Neuron (in vitro differentiated cells): ENCODE measurements around the gene FAM9A.

Source experiments
- H2AFZ ChIP-seq: one replicate; pipeline ENCODE4 v1.6.1; 2013; ENCODE audit warnings: low read depth, mild to moderate bottlenecking, inconsistent platforms, low read length, moderate library complexity
- H3K27me3 ChIP-seq: one replicate; pipeline ENCODE4 v1.6.1; 2013; ENCODE audit warnings: low read length; ENCODE audit not compliant: insufficient read depth
- H3K36me3 ChIP-seq: one replicate; pipeline ENCODE4 v1.6.1; 2013; ENCODE audit warnings: low read length; ENCODE audit not compliant: insufficient read depth
- H3K4me1 ChIP-seq: one replicate; pipeline ENCODE4 v1.6.1; 2013; ENCODE audit warnings: low read length; ENCODE audit not compliant: insufficient read depth
- H3K4me3 ChIP-seq: 2 replicates; pipeline ENCODE4 v1.5.1; 2013; ENCODE audit warnings: mild to moderate bottlenecking, low read length, moderate library complexity
- H3K9me3 ChIP-seq: one replicate; pipeline ENCODE4 v1.6.1; 2013; ENCODE audit warnings: low read length

The FAM9A gene

GRCh38 chrX:8801041-8801599 is at the start of gene FAM9A:
Gene FAM9A, minus strand, starts transcription at chrX:8801383. Its CDS starts 1,212 bp downstream, at chrX:8800171.
- Histone ChIP-seq H3K27me3 (no peaks in the 10 kb centered on the region), H3K36me3 (no peaks in the 10 kb centered on the region), H2AFZ (no peak within 1 kb of the TSS), H3K4me1 (no peaks in the 10 kb centered on the region), H3K9me3 (no peaks in the 10 kb centered on the region), H3K4me3 (no peak within 1 kb of the TSS)

GRCh38 chrX:8850478-8850877 is 49.3 kb upstream of the FAM9A start:
- Histone ChIP-seq H3K4me1 (no peaks in the 10 kb centered on the region), H3K9me3 (no peaks in the 10 kb centered on the region), H3K36me3 (no peaks in the 10 kb centered on the region), H2AFZ (no peak overlapping the region), H3K4me3 (no peak overlapping the region), H3K27me3 (no peaks in the 10 kb centered on the region)

DNA sequence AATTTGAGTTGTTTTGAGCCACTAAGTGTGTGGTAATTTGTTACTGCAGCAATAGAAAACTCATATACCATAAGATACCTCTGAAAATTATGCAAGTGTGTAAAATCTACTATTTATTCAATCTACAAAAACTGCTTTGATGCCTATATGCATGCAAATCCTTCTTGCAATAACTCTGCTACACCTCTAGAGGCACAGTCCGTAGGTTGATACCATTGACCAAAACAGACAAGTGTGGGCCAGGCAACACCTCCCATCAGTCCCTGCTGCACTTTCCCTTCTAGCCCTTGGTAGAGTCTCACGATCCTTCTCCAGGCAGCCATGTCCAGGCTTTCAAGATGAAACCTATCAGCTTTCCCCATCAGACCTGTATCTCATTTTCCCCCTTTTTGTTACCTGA is 48.8 kb upstream of the FAM9A start:
- H2AFZ ChIP-seq = no peak overlapping the region
- H3K4me1 ChIP-seq = no peaks in the 10 kb centered on the region
- H3K9me3 ChIP-seq = no peaks in the 10 kb centered on the region
- no peak overlapping the region for H3K4me3 ChIP-seq
- no peaks in the 10 kb centered on the region for H3K27me3 ChIP-seq
- no peaks in the 10 kb centered on the region for H3K36me3 ChIP-seq

GRCh38 chrX:8849458-8849857 is 48.3 kb upstream of the FAM9A start:
- Histone ChIP-seq H3K9me3 (no peaks in the 10 kb centered on the region), H3K27me3 (no peaks in the 10 kb centered on the region), H3K4me3 (no peak overlapping the region)

GRCh38 chrX:8848911-8849310 is 47.7 kb upstream of the FAM9A start:
- Histone ChIP-seq H3K36me3 (no peaks in the 10 kb centered on the region), H2AFZ (no peak overlapping the region), H3K9me3 (no peaks in the 10 kb centered on the region), H3K27me3 (no peaks in the 10 kb centered on the region), H3K4me1 (no peaks in the 10 kb centered on the region), H3K4me3 (no peak overlapping the region)

More at GRCh38 chrX:8849458-8849857, 48.3 kb upstream of the FAM9A start:
- Histone ChIP-seq H3K36me3 (no peaks in the 10 kb centered on the region), H3K4me1 (no peaks in the 10 kb centered on the region), H2AFZ (no peak overlapping the region)

DNA sequence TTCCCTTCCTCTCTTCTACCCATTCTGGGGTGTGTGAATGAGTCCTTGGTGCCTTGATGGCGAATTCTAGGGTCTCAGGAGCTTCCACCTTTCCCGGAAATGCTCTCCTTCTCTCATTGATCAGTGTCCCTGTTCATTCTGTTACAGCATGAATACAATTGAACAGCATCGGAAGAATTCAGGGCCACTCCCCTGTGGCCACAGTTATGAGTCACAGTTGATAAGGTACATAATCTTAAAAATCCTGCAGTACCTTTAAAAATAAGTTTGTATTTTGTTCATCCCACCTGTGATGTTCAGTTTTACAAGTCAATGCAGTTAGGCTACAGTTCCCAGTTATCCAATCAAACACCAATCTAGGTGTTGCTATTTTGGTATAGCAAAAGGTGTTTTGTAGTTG is 47.3 kb upstream of the FAM9A start:
- H2AFZ ChIP-seq = no peak overlapping the region
- no peaks in the 10 kb centered on the region for H3K9me3 ChIP-seq
- H3K4me1 ChIP-seq = no peaks in the 10 kb centered on the region
- H3K27me3 ChIP-seq = peaks cover under 1% of the 10 kb centered on the region
- no peak overlapping the region for H3K4me3 ChIP-seq
- H3K36me3 ChIP-seq = no peaks in the 10 kb centered on the region

DNA sequence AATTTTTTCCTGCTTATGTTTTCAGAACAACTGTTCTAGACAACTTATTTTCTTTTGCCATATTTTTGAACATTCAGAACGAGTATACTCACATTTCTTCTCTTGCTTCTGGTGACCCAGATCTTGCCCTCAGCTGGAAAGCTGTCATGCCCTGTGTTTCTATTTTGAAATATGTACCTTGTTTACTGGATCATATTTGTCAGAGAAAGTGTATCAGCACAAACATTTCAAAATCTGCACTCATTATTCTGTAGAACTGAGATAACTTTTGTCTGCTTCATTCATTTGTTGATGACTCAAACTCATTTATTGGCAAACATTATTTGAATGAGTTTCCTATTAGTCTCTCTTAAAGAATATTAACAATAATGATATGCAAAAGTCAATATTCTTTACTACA is 46.2 kb upstream of the FAM9A start:
- no peaks in the 10 kb centered on the region for H3K9me3 ChIP-seq
- no peak overlapping the region for H2AFZ ChIP-seq
- H3K27me3 ChIP-seq = peaks cover 2% of the 10 kb centered on the region
- H3K4me3 ChIP-seq = no peak overlapping the region
- H3K36me3 ChIP-seq = no peaks in the 10 kb centered on the region
- H3K4me1 ChIP-seq = no peaks in the 10 kb centered on the region

DNA sequence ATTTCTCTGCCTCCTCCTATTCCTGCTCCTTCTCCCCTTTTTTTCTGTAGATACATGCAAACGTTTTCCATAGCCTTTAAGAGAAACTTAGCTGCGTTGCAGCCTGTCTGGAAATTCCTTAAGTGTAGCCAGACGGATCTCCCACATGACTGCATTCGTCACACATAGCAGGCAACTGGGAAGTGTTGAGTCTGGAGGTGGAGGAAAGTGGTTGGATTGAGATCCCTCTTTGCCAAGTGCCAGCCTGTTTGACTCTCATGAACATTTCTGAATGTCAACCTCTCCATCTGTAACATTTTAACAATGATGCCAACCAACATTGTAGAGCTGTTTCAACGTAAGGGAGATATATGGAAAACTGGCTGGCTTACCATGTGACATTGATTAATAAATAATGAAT is 45.1 kb upstream of the FAM9A start:
- no peak overlapping the region for H3K4me3 ChIP-seq
- peaks cover 2% of the 10 kb centered on the region for H3K27me3 ChIP-seq
- H3K4me1 ChIP-seq = no peaks in the 10 kb centered on the region
- H3K9me3 ChIP-seq = no peaks in the 10 kb centered on the region
- no peaks in the 10 kb centered on the region for H3K36me3 ChIP-seq
- H2AFZ ChIP-seq = no peak overlapping the region

- H3K36me3 ChIP-seq = no peaks in the 10 kb centered on the region
- no peak overlapping the region for H2AFZ ChIP-seq
- peaks cover 2% of the 10 kb centered on the region for H3K27me3 ChIP-seq
- H3K4me3 ChIP-seq = no peak overlapping the region
- H3K9me3 ChIP-seq = no peaks in the 10 kb centered on the region
- no peaks in the 10 kb centered on the region for H3K4me1 ChIP-seq
Measured at GRCh38 chrX:8845469-8845868, 44.3 kb upstream of the FAM9A start.

DNA sequence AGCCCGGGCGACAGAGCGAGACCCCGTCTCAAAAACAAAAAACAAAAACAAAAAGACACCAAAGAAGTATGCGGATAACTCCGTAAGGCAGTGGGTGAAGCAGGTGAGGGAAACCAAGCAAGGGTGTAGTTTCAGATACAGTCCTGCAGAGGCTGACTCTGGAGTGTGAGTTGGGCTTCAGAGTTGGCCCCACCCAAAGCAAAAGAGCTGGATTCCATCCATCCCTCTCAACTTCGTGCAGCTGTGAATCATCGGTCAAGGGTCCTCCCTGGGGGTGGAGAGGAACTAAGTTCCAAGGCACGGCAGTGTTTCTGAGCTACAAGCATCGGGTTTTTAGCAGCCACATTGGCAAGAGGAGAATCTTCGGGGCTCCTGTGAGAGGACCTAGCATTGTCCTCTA is 43.9 kb upstream of the FAM9A start:
- H3K36me3 ChIP-seq = no peaks in the 10 kb centered on the region
- H3K27me3 ChIP-seq = peaks cover 2% of the 10 kb centered on the region
- H3K4me1 ChIP-seq = no peaks in the 10 kb centered on the region
- H3K9me3 ChIP-seq = no peaks in the 10 kb centered on the region
- H2AFZ ChIP-seq = no peak overlapping the region
- no peak overlapping the region for H3K4me3 ChIP-seq

- Histone ChIP-seq H3K9me3 (no peaks in the 10 kb centered on the region), H3K36me3 (no peaks in the 10 kb centered on the region)
Measured at GRCh38 chrX:8844157-8844556, 43.0 kb upstream of the FAM9A start.

DNA sequence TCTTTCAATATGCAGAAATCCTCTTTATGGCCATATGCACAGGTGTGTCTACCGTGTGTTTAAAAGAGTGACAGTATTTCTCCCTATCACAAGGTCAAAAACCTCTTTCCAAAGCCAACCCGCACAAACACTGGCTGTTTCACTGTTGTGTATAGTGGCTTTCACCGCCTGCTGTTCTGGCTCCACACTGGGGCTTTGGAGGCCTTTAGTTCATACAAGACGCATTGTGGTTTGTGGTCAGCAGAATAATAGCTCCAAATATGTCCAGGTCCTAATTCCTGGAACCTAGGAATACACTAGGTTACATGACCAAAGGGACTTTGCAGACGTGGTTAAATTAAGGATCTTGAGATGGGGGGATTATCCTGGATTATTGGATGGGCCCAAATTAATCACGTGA is 40.7 kb upstream of the FAM9A start:
- peaks cover 2% of the 10 kb centered on the region for H3K27me3 ChIP-seq
- no peak overlapping the region for H3K4me3 ChIP-seq
- no peak overlapping the region for H2AFZ ChIP-seq
- no peaks in the 10 kb centered on the region for H3K9me3 ChIP-seq
- H3K36me3 ChIP-seq = no peaks in the 10 kb centered on the region
- H3K4me1 ChIP-seq = no peaks in the 10 kb centered on the region

More at GRCh38 chrX:8844157-8844556, 43.0 kb upstream of the FAM9A start:
- no peaks in the 10 kb centered on the region for H3K4me1 ChIP-seq
- H3K4me3 ChIP-seq = no peak overlapping the region
- H2AFZ ChIP-seq = no peak overlapping the region
- peaks cover 2% of the 10 kb centered on the region for H3K27me3 ChIP-seq

GRCh38 chrX:8834392-8834791 is 33.2 kb upstream of the FAM9A start:
- Histone ChIP-seq H3K4me1 (no peaks in the 10 kb centered on the region), H3K36me3 (no peaks in the 10 kb centered on the region), H3K27me3 (no peaks in the 10 kb centered on the region), H2AFZ (no peak overlapping the region), H3K4me3 (no peak overlapping the region), H3K9me3 (no peaks in the 10 kb centered on the region)
